CD4-positive, alpha-beta T cell treated with Interleukin-17A for 4 hours (primary cell): ENCODE data around the gene KCNQ1.
A peak's percentile ranks its signal among the peaks of the same experiment; 100 is the strongest.

ENCODE experiments used
- DNase-seq: peaks from one replicate; pipeline ENCODE4 v3.0.0-alpha.2; 2020; ENCODE audit warnings: mixed read lengths

KCNQ1 gene

GRCh38 chr11:2882396-2883110 lies 437.7 kb downstream of the KCNQ1 start:
- no peak for DNase-seq

GRCh38 chr11:2883640-2883978 lies 438.8 kb downstream of the KCNQ1 start:
- DNase-seq: no peak

- peak; percentile 21 for DNase-seq
These were observed 439.4 kb downstream of the KCNQ1 start for GRCh38 chr11:2883979-2884815.

- DNase-seq: peak; percentile 41
These were observed 440.3 kb downstream of the KCNQ1 start for GRCh38 chr11:2885017-2885677.

DNA sequence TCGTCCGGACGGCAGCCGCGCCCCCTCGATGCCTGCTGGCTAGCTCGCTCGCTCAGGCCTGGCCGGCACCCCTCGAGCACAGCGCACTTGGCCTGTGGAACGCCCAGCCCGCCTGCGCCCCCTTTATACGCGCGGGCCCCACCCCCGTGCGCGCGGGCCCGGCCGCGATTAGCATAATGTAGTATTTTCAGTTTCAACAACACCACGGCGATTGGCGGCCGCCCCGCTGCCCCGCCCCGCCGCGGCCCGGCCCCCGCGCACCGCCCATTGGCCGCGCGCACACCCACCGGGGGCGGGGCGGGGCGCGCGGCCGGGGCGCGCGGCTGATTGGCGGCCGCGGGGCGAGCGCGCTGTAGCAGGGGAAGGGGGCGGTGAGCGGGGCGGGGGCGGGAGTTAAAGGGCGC lies 440.9 kb downstream of the KCNQ1 start, which contains the start of gene CDKN1C:
Gene CDKN1C (minus strand): TSS at position 98 of the 404 bp plus-strand sequence. CDS start 319 bp downstream, outside the sequence.
- peak; percentile 88 for DNase-seq

DNA sequence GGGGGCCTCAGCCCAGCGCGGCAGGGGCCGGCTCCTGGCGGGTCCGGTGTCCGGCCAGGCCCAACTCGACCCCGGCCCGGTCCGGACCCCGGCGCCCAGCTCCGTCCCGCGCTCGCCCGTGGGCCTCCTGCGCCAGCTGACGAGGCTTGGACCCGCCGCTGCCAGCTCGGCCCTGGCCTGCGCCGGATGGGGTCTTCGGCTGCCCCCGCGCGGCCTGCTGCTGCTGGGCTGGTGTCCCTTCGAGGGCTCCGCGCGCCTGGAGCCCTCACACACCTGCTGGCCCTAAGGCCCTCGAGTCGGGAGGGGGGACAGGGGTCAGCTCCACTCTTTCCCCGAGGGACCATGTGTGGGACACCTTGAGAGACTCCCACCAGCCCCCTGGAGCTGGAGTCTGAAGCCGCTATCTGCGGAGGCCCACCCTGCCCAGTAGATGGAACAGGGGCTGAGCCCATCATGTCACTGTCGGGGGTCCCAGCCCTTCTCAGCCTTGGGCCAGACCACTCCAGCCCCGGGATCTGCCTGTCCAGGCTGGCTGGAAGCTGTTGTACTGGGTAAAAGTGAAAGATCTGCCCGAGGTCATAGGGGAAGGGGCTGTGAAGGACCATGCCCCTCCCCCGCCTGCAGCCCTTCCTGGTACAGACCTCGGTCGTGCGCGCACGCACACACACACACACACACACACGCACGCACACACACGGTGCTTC lies 441.5 kb downstream of the KCNQ1 start:
- peak; percentile 29 for DNase-seq

DNA sequence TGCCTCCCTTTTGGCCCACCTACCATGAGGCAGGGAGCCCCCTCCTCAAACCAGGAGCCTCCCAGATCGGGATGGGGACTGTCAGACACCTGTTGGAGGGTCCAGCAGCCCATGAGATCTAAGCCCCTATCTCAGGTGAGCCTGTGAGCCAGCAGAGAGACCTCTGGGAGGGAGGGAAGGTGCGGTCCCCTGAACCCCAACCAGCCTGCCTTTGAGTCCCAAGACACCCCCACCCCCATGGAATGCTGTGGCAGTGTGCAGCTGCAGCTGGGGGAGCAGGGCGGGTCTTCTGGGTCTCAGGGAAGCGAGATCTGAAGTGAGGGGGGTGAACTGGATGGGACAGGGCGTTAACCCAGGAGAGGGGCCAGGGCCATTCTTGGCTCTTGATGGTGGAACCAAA lies 442.1 kb downstream of the KCNQ1 start:
- DNase-seq: no peak

GRCh38 chr11:2887515-2888195 lies 442.8 kb downstream of the KCNQ1 start:
- DNase-seq: no peak

DNA sequence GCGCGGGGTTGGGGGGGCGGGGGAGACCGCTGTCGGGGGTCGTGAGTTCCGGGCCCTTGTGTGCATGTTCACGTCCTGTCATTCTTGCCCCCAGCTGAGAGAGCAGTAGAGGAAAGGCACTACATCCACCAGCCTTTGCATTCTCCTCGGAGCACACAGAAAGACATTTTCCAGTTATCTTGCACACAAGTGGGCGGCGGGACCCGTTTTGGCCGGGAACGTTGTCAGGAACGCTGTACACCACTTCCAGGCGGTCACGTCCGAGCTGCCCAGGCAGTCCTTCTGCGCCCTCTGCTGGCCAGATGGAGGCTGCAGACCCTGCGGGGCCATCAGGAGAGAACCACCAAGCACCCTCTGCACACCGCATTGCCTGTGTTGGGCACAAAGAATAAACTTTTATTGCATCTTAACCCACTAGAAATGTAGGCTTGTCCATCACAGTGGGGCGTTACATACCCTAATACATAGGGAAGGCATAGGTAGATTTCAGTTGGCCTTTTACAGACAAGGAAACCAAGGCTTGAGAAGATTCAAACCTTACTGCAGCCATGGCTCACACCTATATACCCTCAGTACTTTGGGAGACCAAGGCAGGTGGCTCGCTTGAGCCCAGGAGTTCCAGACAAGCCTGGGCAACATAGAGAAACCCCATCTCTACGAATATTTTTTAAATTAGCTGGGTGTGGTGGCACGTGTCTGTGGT lies 443.6 kb downstream of the KCNQ1 start:
- DNase-seq: peak; percentile 94

- DNase-seq: no peak
These were observed 444.8 kb downstream of the KCNQ1 start for GRCh38 chr11:2889362-2890273.

DNA sequence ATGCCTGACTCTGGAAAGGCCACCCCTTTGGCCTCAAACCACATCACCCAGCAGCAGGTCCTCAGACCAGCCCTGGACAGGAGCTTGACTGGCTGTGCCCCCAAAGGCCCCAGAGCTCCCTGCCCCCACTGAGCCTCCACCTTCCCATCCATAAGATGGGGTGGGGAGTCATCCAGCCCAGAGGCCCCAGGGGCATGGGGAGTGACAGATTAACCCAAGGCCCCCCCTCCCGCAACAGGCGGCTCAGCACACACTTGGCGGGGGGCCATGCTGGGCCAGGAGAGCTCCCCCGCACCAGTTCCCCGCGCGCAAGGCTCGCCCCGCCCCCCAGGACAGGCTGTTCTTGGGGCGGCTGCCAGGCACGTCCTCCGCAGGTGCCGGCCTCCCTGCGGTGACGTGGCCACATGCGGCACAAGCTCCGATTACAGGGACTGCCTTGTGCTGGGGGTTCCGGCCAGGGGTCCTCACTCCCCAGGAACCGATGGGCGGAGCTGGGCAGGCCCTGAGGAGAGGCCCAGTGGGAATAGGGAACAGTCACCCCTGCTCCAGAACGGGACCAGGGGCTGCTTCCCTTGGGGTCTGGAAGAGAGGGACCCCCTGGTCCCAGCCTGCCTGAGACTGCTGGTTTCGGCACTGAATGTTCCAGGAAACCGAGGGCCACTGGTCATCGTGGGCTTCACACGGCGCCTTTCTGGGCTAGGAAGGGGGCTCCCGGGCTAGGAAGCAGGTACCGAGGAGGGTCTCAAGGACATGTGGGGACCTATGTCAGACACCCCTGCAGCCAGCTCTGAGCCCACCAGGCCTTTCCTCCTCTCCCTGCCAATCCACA lies 445.9 kb downstream of the KCNQ1 start:
- DNase-seq: peak; percentile 46

GRCh38 chr11:2891326-2892214 lies 446.8 kb downstream of the KCNQ1 start:
- no peak for DNase-seq

DNA sequence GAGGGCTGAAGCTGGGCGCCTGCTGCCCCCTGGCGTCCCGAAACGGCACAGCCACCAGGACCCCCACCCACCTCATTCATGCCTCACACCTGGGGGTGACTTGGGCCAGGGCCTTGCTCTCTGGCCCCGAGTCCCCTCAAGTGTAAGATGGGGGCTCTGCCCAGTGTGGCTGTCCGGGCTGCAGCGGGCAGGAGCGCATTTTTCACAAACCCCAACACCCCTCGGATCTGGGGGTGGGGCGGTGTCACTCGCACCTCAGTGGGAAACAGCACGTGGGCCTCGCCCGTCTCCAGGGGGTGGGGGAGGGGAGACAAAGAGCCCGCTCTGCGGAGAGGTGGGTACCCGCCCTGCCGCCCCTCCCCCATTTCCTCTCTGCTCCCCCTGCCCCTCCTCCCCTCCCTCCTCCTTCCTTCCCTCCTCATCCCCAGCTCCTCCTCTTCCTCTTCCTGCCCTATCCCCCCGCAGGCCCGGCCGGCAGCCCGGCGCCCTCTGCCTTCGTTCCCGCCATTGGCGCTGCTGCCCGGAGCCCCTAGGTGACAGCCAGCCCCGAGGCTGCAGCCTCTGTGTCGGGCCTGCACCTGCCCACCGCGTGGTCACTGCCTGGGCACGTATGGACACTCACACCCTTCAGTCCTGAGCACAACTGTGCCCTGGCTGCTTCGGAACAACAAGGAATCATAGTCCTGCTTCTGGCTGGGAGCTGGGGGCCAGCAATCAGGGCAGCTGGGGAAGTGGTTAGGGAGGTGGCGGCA lies 447.6 kb downstream of the KCNQ1 start:
- DNase-seq: peak; percentile 88

DNA sequence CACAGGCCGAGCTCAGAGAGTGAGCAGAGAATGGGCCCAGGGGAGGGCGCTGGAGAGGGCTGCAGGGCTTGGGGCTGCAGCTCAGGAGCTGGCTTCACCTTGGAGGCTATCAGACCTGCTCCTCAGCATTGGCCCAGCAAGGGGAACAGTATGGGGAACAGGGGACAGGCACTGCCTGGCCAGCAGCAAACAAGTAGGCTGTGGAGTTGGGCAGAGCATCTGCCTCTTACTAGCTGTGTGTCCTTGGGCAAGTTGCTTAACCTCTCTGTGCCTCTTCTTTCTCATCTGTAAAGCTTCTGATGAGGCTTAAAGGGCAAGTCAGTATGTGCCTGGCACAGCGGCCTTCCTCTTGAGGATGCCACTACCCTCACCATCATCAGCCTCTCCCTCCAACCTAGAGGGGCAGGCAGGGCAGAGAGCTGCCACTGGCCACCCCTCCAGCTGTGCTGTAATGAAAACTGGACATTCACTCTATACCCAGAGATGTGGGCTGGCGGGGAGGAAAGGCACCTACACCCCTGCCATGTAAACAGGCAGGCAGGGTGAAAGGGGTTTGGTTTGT lies 448.2 kb downstream of the KCNQ1 start:
- DNase-seq: peak; percentile 59

DNA sequence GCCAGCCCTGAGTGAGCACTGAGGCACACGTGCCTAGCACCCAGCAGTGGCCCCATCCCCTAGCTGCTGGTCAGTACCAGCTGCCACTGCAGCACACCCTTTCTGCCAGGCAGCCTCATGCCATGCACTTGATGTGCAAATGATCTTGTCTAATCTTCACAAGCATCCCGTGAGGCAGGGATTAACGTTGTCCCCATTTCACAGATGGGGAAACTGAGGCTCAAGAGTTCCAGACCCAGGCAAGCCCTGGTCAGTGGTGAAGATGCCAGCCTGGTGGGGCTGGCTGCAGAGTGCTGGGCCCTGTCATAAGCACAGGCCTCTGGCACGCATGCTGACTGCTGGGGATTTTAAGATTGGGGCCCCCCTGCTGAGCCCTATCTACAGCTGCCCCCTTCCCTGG lies 449.1 kb downstream of the KCNQ1 start:
- DNase-seq: no peak

DNA sequence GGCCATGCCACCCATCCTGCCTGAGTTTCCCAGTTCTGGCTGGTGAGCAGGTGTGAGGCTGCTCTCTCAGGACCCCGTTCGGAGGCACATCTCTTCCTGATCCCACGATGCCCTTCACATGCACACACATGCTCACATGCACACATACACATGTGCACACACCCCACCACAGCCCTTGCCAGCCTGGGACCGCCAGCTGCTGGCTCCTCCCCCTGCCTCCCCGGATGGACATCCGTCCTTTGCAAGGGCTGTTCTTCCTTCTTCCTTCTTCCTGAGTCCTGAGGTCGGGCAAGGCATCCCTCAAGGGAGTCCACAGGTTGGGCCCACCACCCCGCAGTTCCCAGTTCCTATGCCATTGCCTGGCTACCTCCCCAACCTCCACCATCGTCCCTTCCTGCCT lies 451.2 kb downstream of the KCNQ1 start:
- no peak for DNase-seq

- DNase-seq: no peak
These were observed 452.2 kb downstream of the KCNQ1 start for GRCh38 chr11:2897048-2897447.
